NOMO-1 (cell line): ENCODE data around the gene CPO.

Source experiments
- DNase-seq, 2 experiments: peaks; one replicate each; lab custom pipeline; 2025; ENCODE audit not compliant: unreplicated experiment in 2 of 2; lab: John Stamatoyannopoulos, UW

CPO gene

DNA sequence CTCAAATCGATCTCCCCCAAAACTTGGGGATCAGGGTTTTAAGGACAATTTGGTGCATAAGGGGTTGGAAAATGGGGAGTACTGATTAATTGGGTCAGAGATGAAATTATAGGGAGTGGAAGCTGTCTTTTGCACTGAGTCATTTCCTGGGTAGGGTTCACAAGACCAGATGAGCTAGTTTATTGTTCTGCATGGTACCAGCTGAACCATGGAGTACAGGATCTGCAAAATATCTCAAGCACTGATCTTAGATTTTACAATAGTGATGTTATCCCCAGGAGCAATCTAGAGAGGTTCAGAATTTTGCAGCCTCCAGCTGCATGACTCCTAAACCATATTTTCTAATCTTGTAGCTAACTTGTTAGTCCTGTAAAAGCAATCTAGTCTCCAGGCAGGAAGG lies 73.1 kb downstream of the CPO start:
- no peak for DNase-seq

DNA sequence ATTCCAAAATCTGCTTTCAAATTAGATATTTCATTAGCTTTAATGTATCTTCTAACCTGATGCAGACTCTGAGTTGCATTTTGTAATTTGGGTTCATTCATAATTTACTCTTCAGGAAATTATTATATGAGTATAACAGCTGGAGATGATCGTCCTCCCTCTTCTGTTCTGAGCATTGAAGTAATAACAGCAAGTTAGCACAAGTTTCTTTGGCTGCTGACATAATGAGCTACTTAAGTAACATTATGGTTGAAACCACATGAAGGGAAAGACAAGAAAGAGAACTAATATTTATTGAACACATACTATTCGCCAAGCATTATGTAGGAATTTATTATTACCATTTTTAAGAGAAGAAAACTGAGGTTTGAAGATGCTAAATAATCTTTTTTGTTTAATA lies 75.1 kb downstream of the CPO start:
- no peak for DNase-seq

DNA sequence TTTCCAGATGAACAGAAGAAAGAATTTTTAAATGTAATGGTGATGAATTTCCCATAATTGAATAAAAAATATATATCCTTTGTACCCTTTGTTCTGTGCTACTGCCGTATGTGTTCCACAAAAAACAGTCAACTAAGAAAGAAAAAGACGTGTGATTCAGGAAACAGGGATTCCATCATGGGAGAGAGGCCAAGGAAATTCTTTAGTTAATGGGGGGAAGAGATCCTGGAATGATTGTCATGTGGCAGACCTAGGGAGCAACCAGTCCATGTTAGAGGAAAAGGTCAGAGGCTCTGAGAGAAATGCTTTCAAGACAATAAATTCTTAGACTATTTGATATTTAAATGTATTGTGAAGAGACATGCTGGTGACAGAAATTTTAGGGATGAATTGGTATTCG lies 76.6 kb downstream of the CPO start:
- no peak for DNase-seq
